ENCODE data around the gene DNAH9. TPM values are rescaled to one million over a fixed set of nuclear protein-coding genes. Genes with fewer than 3 reads are reported as not detected.
"Not testable (repeated sequence)": the region's sequence is repeated elsewhere in the genome, so short reads cannot be mapped to it uniquely, and the experiment has no call there.

Gene DNAH9
- total RNA-seq, 1 experiment from 2014 or later = 0.22 TPM

DNA sequence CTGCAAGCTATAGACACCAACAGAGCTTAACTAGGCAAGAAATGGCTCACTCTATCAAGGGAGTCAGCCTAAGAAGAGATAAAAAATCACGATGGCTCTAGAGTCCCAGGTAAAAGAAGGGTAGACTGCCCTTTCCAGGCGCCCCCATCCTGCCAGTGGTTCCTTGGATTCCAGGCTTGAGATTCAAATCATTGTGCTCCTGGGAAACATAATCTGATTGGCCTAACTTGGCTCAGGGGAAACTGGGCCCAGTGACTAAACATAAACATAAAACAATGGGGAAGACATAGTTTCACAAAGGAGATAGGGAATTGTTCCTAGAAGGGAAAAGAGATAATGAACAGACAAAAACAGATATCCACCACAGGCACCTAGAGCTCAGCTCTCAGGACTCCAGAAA lies 342.6 kb downstream of the DNAH9 start:
- H4K8ac ChIP-seq (replicated peaks; ENCODE audit: insufficient read length, low read depth, low read length) = no peak overlapping the region
- DNase-seq = no peak
- H3K27ac Mint-ChIP-seq = no peak overlapping the region; a peak in 1 of 7 replicates
- no peak overlapping the region for H3T11ph ChIP-seq (ENCODE audit: low read length)
- H3K4me1 Mint-ChIP-seq = peaks cover 3 to 4% of the 10 kb centered on the region in 2 experiments
- H3K9ac ChIP-seq (ENCODE audit: extremely low read depth, insufficient read length, low read length) = no peak overlapping the region
- no peak overlapping the region for H2BK5ac ChIP-seq (ENCODE audit: insufficient read length, low read length)
- no peak overlapping the region for H4K91ac ChIP-seq (ENCODE audit: insufficient read length, low read depth, low read length)
- H3K23me2 ChIP-seq (ENCODE audit: insufficient read length, low read depth, low read length, poor library complexity, severe bottlenecking) = no peaks in the 10 kb centered on the region
- H3K79me1 ChIP-seq (ENCODE audit: insufficient read depth, low read depth, low read length, poor library complexity, severe bottlenecking) = no peaks in the 10 kb centered on the region
- no peak overlapping the region for H3K27ac ChIP-seq (ENCODE audit: insufficient read length, low read depth, low read length)
- no peak overlapping the region for H3K18ac ChIP-seq (ENCODE audit: insufficient read length, low read depth, low read length)
- H3K36me3 Mint-ChIP-seq (ENCODE audit: insufficient read depth in 1 of 3, low read depth in 3 of 3) = no peaks in the 10 kb centered on the region
- H3K4me1 ChIP-seq (ENCODE audit: insufficient read depth, low read length) = no peaks in the 10 kb centered on the region
- H4K20me1 ChIP-seq (ENCODE audit: control insufficient read depth, insufficient read depth, insufficient read length) = no peaks in the 10 kb centered on the region
- no peaks in the 10 kb centered on the region for H3K27me3 Mint-ChIP-seq (ENCODE audit: low read depth)
- no peaks in the 10 kb centered on the region for H3K79me2 ChIP-seq (ENCODE audit: insufficient read depth, low read length)
- TF ChIP-seq, protein P1, sequence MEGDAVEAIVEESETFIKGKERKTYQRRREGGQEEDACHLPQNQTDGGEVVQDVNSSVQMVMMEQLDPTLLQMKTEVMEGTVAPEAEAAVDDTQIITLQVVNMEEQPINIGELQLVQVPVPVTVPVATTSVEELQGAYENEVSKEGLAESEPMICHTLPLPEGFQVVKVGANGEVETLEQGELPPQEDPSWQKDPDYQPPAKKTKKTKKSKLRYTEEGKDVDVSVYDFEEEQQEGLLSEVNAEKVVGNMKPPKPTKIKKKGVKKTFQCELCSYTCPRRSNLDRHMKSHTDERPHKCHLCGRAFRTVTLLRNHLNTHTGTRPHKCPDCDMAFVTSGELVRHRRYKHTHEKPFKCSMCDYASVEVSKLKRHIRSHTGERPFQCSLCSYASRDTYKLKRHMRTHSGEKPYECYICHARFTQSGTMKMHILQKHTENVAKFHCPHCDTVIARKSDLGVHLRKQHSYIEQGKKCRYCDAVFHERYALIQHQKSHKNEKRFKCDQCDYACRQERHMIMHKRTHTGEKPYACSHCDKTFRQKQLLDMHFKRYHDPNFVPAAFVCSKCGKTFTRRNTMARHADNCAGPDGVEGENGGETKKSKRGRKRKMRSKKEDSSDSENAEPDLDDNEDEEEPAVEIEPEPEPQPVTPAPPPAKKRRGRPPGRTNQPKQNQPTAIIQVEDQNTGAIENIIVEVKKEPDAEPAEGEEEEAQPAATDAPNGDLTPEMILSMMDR (conservative IDR thresholded peaks at IDR 0.05) = no peak
- no peak overlapping the region for H2AFZ ChIP-seq (ENCODE audit: low read length)
- H2BK12ac ChIP-seq (ENCODE audit: insufficient read length, low read depth, low read length) = no peak overlapping the region
- no peaks in the 10 kb centered on the region for H3K9me3 ChIP-seq (ENCODE audit: control insufficient read depth, low read depth, low read length)
- no peak overlapping the region for H3K56ac ChIP-seq (ENCODE audit: insufficient read length, low read depth, low read length)
- H3K4me3 Mint-ChIP-seq = no peak overlapping the region
- no peak overlapping the region for H2AK5ac ChIP-seq (ENCODE audit: insufficient read length, low read length)
- no peak overlapping the region for H4K5ac ChIP-seq (ENCODE audit: insufficient read length, low read depth, low read length)
- no peak overlapping the region for H3K4ac ChIP-seq (ENCODE audit: low read depth, low read length)
- no peaks in the 10 kb centered on the region for H3K9me3 Mint-ChIP-seq
- WGBS (ENCODE audit: extremely low coverage, insufficient read length, low lambda C conversion rate) = no CpG with 5 or more reads among the region's 2 CpGs
- no peaks in the 10 kb centered on the region for H3K27me3 ChIP-seq (ENCODE audit: insufficient read depth, low read length)
- no peak overlapping the region for H3K4me2 ChIP-seq (ENCODE audit: insufficient read depth, insufficient read length, low read length)
- H2BK15ac ChIP-seq (ENCODE audit: low read depth, low read length) = no peak overlapping the region
- H3K14ac ChIP-seq (ENCODE audit: insufficient read depth, low read length) = no peak overlapping the region
- H3K23ac ChIP-seq (ENCODE audit: insufficient read length, low read depth, low read length) = no peak overlapping the region
- no peak overlapping the region for H2BK20ac ChIP-seq (ENCODE audit: low read depth, low read length, poor library complexity, severe bottlenecking)
- no peak overlapping the region for H2BK120ac ChIP-seq (ENCODE audit: low read depth, low read length, poor library complexity, severe bottlenecking)

DNA sequence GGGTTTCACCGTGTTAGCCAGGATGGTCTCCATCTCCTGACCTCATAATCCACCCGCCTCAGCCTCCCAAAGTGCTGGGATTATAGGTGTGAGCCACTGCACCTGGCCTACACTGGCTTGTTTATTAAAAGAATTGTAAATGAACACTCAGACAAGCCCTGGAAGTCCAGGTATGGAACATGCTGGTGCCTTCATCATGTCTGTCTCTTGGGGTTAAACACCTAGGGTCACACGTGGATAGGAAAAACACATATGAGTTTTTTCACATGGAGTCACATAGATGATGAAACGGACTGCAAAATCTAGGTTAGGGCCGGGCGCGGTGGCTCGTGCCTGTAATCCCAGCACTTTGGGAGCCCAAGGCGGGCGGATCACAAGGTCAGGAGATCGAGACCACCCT lies 344.8 kb downstream of the DNAH9 start:
- H3K23me2 ChIP-seq (ENCODE audit: insufficient read length, low read depth, low read length, poor library complexity, severe bottlenecking); H3K4me1 Mint-ChIP-seq; H3K4me2 ChIP-seq (ENCODE audit: insufficient read depth, insufficient read length, low read length); H3K27me3 Mint-ChIP-seq (ENCODE audit: low read depth); H4K5ac ChIP-seq (ENCODE audit: insufficient read length, low read depth, low read length); H3K18ac ChIP-seq (ENCODE audit: insufficient read length, low read depth, low read length); H2BK20ac ChIP-seq (ENCODE audit: low read depth, low read length, poor library complexity, severe bottlenecking); H3K79me1 ChIP-seq (ENCODE audit: insufficient read depth, low read depth, low read length, poor library complexity, severe bottlenecking); H3K9me3 Mint-ChIP-seq; H3K9ac ChIP-seq (ENCODE audit: extremely low read depth, insufficient read length, low read length); H3K27ac ChIP-seq (ENCODE audit: insufficient read length, low read depth, low read length); H3K9me3 ChIP-seq (ENCODE audit: control insufficient read depth, low read depth, low read length); H4K91ac ChIP-seq (ENCODE audit: insufficient read length, low read depth, low read length); H3K4ac ChIP-seq (ENCODE audit: low read depth, low read length); DNase-seq; H2BK12ac ChIP-seq (ENCODE audit: insufficient read length, low read depth, low read length); H3K56ac ChIP-seq (ENCODE audit: insufficient read length, low read depth, low read length); H2BK5ac ChIP-seq (ENCODE audit: insufficient read length, low read length); H3K79me2 ChIP-seq (ENCODE audit: insufficient read depth, low read length); H2AFZ ChIP-seq (ENCODE audit: low read length); H3K23ac ChIP-seq (ENCODE audit: insufficient read length, low read depth, low read length); H3K4me3 Mint-ChIP-seq; H2BK15ac ChIP-seq (ENCODE audit: low read depth, low read length); H4K20me1 ChIP-seq (ENCODE audit: control insufficient read depth, insufficient read depth, insufficient read length); H4K8ac ChIP-seq (replicated peaks; ENCODE audit: insufficient read length, low read depth, low read length); H3K27me3 ChIP-seq (ENCODE audit: insufficient read depth, low read length); H2AK5ac ChIP-seq (ENCODE audit: insufficient read length, low read length); H3K27ac Mint-ChIP-seq; H3K14ac ChIP-seq (ENCODE audit: insufficient read depth, low read length); H3K36me3 Mint-ChIP-seq (ENCODE audit: insufficient read depth in 1 of 3, low read depth in 3 of 3); H3K4me1 ChIP-seq (ENCODE audit: insufficient read depth, low read length); H3T11ph ChIP-seq (ENCODE audit: low read length); H2BK120ac ChIP-seq (ENCODE audit: low read depth, low read length, poor library complexity, severe bottlenecking): not testable (repeated sequence)
- WGBS (ENCODE audit: extremely low coverage, insufficient read length, low lambda C conversion rate) = no CpG with 5 or more reads among the region's 11 CpGs
